HG03520 (cell line): ENCODE results near the gene DCUN1D3.
"Not testable (repeated sequence)": the region's sequence is repeated elsewhere in the genome, so short reads cannot be mapped to it uniquely, and the experiment has no call there.

Experiments
- ATAC-seq: cut with Tn5 transposase; IDR thresholded peaks from one replicate; pipeline ENCODE4 v1.9.1; 2021; ENCODE audit warnings: mild to moderate bottlenecking, moderate library complexity; ENCODE audit not compliant: unreplicated experiment

DCUN1D3 gene

GRCh38 chr16:20865420-20866131 lies 34.6 kb downstream of the DCUN1D3 start:
- ATAC-seq = peak; percentile 49

GRCh38 chr16:20864376-20864775 lies 35.8 kb downstream of the DCUN1D3 start:
- ATAC-seq = not testable (repeated sequence)

DNA sequence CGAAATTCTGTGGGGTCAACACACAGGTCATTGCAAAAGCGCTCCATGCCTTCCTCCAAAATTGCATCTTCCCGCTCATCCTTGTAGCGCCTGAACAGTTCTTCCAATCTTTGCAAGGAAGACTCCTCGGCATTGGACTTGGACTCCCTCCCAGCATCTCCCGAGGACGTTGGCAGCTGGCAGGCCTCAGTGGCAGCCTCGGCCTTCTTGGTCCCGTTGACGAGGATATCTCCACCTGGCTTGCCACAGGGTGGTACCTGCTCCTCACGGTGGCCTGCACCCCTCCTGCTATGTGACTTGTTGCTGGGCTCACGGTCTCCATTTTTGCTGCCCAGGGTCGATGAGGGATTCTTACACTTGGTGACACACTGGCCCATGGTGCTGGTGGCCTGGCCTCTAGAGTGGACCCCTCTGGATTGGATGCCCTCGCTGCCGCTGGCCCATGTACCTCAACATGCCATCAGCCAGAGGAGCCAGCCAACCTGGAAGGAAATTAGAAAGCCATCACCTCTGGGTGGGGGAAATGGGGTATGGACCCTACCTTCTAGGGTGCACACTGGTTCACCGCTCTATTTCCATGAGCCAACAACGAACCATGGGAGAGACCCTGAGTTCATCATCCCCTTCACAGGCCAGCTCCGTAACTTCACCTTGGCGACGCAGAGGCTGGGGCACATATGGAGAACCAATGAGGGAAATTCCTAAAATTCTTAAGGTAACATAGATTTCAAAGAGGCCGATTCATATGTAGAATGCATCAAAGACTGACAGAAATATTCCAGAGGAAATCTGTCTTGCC lies 37.8 kb downstream of the DCUN1D3 start:
- ATAC-seq = no peak

GRCh38 chr16:20860995-20861394 lies 39.2 kb downstream of the DCUN1D3 start:
- ATAC-seq = not testable (repeated sequence)

GRCh38 chr16:20860361-20860760 lies 39.8 kb downstream of the DCUN1D3 start:
- ATAC-seq = no peak

DNA sequence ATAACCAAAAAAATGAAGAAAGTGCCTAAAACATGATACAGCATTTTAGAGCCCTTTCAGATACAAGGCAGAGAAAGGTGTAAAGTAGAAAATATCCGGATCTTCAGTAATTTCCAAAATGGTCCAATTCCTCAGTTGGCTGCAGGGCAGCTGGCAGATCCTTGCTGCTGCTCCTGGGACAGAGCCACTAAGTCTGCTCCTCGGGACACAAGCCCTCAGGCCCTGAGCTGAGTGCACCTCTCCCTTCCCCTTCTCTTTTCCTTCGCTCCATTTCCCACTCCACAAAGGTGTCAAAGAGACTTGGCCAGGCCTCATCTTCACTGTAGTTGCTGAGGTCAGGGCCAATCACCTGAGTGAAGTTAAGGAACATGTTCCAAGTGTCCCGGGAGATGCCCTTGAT lies 40.5 kb downstream of the DCUN1D3 start:
- ATAC-seq = no peak

- ATAC-seq = no peak
These were observed 40.9 kb downstream of the DCUN1D3 start for GRCh38 chr16:20859229-20859628.

DNA sequence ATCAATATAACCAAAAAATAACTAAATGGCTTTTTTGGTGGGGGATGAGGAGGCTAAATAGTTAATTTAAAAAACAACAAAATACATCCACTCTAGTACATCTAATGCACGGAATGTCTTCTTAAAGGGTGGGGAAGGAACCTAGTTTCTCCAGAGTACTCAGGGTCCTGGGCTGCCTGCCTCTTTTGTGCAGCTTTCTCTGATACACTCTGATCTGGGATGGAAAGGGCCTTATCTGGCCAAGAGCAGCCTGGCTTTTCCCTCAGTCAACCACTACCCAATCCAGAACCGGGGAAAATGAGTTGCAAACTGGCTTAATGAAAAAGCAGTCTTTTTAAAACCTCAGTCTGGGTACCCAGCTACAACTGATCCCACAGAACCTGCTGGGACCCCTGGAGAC lies 42.9 kb downstream of the DCUN1D3 start:
- ATAC-seq = no peak

GRCh38 chr16:20854963-20855362 lies 45.2 kb downstream of the DCUN1D3 start:
- no peak for ATAC-seq

GRCh38 chr16:20853981-20854620 lies 46.1 kb downstream of the DCUN1D3 start:
- no peak for ATAC-seq

- ATAC-seq = no peak
These were observed 47.0 kb downstream of the DCUN1D3 start for GRCh38 chr16:20853143-20853542.

DNA sequence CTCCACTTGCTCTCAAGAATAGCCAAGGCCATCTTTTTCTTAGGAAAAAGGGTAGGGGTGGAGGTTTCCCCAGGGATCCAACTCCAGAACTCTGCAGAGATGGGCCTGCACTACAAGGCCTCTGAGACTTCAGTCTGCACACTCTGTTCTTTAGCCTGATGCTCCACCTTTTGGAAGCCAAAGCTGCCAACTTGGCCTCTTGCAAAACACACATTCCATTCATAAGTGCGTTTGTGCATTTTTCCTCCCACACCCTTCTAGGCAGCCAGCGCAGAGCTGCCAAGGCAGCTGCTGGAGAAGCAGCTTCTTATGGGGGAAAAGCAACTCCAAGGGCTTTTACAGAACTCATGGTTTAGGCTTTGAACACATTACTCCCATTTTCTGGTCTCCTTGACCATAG lies 48.6 kb downstream of the DCUN1D3 start:
- no peak for ATAC-seq

DNA sequence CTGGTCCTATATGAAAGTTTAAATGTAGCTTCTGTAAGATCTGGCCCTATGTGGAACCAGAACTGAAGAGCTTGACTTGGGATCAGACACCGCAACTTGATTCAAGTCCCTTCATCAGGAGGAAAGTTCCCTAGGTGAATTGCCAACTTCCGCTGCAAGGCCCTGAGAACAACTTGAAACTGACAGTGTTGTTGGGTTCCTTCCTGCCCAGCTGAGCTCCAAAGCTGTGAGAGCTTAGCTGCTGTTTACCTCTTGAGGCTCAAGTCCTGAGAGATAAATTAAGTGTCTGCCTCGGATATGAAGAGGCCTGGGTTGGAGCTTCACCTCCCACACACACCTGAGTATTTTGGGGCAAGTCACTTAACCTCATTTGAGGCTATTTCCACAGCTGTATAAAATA lies 49.2 kb downstream of the DCUN1D3 start:
- ATAC-seq = no peak

DNA sequence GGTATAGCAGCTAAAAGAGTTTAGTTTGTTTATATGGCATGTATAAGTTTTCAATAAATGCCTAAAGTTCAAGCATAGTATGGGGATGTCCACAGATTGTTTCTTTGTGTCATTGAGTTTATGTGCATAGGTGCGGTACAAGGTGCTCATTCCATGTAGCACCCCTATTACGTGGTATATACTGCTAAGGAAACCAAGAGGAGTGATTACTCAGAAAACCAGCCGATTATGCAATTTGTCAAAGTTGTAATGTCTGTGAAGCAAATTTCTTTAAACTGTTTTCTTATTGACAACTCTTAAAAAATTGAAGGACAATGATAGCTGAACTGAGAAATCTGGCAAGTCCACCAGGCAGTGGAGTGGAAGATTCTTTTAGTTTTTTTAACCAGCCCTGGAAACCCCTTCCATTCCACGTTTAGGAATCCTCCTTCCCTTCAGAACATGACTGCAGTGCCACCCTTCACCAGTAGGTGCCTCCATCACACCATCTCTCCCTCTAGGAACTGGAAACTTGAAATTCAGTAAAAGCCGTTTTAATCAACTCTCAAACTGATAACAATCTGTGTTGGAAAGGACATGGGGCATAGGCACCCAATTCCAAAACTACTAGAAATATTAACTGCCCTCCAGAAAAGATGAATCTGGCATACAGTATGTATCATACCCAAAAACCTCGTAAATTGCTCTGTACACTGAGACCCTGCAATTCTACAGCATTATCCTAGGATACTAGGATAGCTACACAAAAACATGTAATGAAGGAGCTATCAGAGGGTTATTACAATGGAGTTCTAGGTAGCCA lies 50.4 kb downstream of the DCUN1D3 start:
- no peak for ATAC-seq

- no peak for ATAC-seq
These were observed 52.6 kb downstream of the DCUN1D3 start for GRCh38 chr16:20847550-20847949.

GRCh38 chr16:20846551-20846950 lies 53.6 kb downstream of the DCUN1D3 start:
- ATAC-seq = no peak

- ATAC-seq = no peak
These were observed 54.1 kb downstream of the DCUN1D3 start for GRCh38 chr16:20846030-20846429.

- ATAC-seq = no peak
These were observed 55.6 kb downstream of the DCUN1D3 start for GRCh38 chr16:20844588-20844987.

- no peak for ATAC-seq
These were observed 56.1 kb downstream of the DCUN1D3 start for GRCh38 chr16:20844054-20844453.

DNA sequence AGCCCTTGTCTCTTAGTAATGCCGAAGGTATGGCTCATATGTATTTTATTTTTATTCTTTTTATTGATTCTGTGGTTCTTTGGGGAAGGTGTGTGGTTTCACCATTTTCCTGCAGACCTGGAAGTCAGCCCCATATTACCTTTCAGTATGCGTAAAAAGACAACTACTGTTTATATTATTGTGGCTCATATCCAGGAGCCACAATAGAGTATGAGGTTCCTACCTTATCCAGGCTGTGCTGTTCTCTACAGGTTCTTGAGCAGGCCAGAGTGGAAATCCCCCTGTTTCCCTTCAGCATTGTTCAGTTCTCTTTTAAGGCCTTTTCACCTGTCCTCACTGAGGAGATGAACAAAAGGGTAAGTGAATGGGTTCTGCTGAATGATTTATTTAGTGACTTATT lies 60.7 kb downstream of the DCUN1D3 start:
- no peak for ATAC-seq

- ATAC-seq = no peak
These were observed 61.9 kb downstream of the DCUN1D3 start for GRCh38 chr16:20838240-20838639.
